HL-60 (cell line): ENCODE measurements around the gene WDFY4.

ENCODE experiments used
- DNase-seq, 2 experiments: peaks; one replicate each; pipeline ENCODE4 v3.0.0-alpha.2; 2010 to 2020; ENCODE audit warnings: low read depth in 1 of 2, low spot score in 1 of 2
- H3K27ac ChIP-seq: fragments of 250-450 bp; sonication (Bioruptor Pico); replicated peaks from 2 replicates; pipeline ENCODE4 v1.5.1; 2020; ENCODE audit warnings: mild to moderate bottlenecking, moderate library complexity
- H3K27me3 ChIP-seq: fragments of 250-450 bp; sonication (Bioruptor Pico); 2 replicates; pipeline ENCODE4 v1.5.1; 2021; ENCODE audit warnings: mild to moderate bottlenecking, moderate library complexity; ENCODE audit not compliant: insufficient read depth, poor library complexity, severe bottlenecking
- H3K4me3 ChIP-seq: replicated peaks from 2 replicates; pipeline ENCODE4 v1.5.1; 2011; ENCODE audit warnings: mild to moderate bottlenecking, control low read depth, low read length; ENCODE audit not compliant: insufficient read depth
- GABPA ChIP-seq: IDR thresholded peaks from 2 replicates; pipeline ENCODE4 v1.6.1; 2012; ENCODE audit warnings: low read depth
- POLR2AphosphoS5 ChIP-seq: IDR thresholded peaks from 2 replicates; pipeline ENCODE4 v1.6.1; 2012; ENCODE audit warnings: low read depth
- SPI1 ChIP-seq: IDR thresholded peaks from 2 replicates; pipeline ENCODE4 v1.6.1; 2012; ENCODE audit warnings: low read depth, mild to moderate bottlenecking, borderline replicate concordance
- TF ChIP-seq, protein P1 (sequence below): IDR thresholded peaks from one replicate; pipeline ENCODE4 v1.5.1; 2011; ENCODE audit warnings: low read length, control low read depth, inconsistent platforms; ENCODE audit not compliant: insufficient read depth
- TF ChIP-seq, protein P2 (sequence below): IDR thresholded peaks from 2 replicates; pipeline ENCODE4 v1.6.1; 2012; ENCODE audit warnings: low read depth; ENCODE audit not compliant: insufficient replicate concordance

The WDFY4 gene

GRCh38 chr10:49008091-49008490 is 323.4 kb downstream of the WDFY4 start:
- TF ChIP-seq SPI1 (no peak), GABPA (no peak), POLR2AphosphoS5 (no peak)
- TF ChIP-seq, protein P1, sequence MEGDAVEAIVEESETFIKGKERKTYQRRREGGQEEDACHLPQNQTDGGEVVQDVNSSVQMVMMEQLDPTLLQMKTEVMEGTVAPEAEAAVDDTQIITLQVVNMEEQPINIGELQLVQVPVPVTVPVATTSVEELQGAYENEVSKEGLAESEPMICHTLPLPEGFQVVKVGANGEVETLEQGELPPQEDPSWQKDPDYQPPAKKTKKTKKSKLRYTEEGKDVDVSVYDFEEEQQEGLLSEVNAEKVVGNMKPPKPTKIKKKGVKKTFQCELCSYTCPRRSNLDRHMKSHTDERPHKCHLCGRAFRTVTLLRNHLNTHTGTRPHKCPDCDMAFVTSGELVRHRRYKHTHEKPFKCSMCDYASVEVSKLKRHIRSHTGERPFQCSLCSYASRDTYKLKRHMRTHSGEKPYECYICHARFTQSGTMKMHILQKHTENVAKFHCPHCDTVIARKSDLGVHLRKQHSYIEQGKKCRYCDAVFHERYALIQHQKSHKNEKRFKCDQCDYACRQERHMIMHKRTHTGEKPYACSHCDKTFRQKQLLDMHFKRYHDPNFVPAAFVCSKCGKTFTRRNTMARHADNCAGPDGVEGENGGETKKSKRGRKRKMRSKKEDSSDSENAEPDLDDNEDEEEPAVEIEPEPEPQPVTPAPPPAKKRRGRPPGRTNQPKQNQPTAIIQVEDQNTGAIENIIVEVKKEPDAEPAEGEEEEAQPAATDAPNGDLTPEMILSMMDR, result no peak
- TF ChIP-seq, protein P2, sequence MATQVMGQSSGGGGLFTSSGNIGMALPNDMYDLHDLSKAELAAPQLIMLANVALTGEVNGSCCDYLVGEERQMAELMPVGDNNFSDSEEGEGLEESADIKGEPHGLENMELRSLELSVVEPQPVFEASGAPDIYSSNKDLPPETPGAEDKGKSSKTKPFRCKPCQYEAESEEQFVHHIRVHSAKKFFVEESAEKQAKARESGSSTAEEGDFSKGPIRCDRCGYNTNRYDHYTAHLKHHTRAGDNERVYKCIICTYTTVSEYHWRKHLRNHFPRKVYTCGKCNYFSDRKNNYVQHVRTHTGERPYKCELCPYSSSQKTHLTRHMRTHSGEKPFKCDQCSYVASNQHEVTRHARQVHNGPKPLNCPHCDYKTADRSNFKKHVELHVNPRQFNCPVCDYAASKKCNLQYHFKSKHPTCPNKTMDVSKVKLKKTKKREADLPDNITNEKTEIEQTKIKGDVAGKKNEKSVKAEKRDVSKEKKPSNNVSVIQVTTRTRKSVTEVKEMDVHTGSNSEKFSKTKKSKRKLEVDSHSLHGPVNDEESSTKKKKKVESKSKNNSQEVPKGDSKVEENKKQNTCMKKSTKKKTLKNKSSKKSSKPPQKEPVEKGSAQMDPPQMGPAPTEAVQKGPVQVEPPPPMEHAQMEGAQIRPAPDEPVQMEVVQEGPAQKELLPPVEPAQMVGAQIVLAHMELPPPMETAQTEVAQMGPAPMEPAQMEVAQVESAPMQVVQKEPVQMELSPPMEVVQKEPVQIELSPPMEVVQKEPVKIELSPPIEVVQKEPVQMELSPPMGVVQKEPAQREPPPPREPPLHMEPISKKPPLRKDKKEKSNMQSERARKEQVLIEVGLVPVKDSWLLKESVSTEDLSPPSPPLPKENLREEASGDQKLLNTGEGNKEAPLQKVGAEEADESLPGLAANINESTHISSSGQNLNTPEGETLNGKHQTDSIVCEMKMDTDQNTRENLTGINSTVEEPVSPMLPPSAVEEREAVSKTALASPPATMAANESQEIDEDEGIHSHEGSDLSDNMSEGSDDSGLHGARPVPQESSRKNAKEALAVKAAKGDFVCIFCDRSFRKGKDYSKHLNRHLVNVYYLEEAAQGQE, result no peak
- no peak overlapping the region for H3K27ac ChIP-seq
- H3K27me3 ChIP-seq, result no peaks in the 10 kb centered on the region
- no peak for DNase-seq
- H3K4me3 ChIP-seq, result no peak overlapping the region

DNA sequence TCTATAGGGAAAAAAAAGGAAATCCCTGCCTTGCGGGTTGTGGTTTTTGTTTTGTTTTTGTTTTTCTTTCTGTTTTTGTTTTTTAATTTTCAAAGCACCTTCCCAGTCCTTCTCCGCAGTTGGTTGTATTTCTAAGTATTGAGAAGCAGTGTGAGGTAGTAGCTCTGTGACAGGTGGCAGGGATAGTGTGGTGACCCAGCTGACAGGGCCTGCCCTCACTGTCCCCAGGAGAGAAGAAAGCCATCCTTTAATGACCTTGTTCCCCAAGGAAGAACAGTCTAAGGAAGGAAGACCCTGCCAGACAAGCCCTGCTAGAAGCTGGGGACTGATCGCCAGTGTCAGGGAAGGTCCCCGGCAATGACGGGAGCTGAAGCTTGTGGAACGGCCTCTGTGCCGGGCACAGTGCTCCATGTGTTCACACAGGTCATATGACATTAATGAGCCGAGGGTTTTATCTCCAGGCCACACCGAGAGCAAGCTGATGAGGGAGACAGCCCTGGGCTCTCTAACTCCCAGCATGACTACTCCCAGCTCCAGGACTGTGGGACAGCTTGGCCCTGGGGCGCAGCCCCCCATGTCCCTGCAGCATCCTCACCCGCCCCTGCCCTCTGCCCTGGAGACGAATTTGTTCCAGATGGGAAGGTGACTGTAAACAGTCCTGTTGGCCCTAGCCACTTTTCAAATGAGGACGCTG is 324.0 kb downstream of the WDFY4 start:
- no peak for DNase-seq
- Histone ChIP-seq H3K27me3 (no peaks in the 10 kb centered on the region), H3K4me3 (no peak overlapping the region), H3K27ac (no peak overlapping the region)
- TF ChIP-seq, protein P1, result no peak
- TF ChIP-seq GABPA (no peak), POLR2AphosphoS5 (no peak), SPI1 (no peak)
- TF ChIP-seq, protein P2, result no peak

- TF ChIP-seq, protein P2, result no peak
- TF ChIP-seq SPI1 (no peak), POLR2AphosphoS5 (no peak), GABPA (no peak)
- TF ChIP-seq, protein P1, result no peak
- Histone ChIP-seq H3K4me3 (no peak overlapping the region), H3K27me3 (no peaks in the 10 kb centered on the region), H3K27ac (no peak overlapping the region)
- no peak for DNase-seq
Observed at GRCh38 chr10:49009199-49009979, 324.7 kb downstream of the WDFY4 start.
